NCI-H1105 (cell line): ENCODE data around the gene ZNF236.
"Not testable (repeated sequence)": the region's sequence is repeated elsewhere in the genome, so short reads cannot be mapped to it uniquely, and the experiment has no call there.

Source experiments
- DNase-seq: peaks from one replicate; lab custom pipeline; 2025; lab: John Stamatoyannopoulos, UW

The ZNF236 gene

GRCh38 chr18:76822506-76823160 is at the start of gene ZNF236:
ZNF236 (plus strand) TSS chr18:76822557; CDS start chr18:76822608, 51 bp downstream.
- peak; percentile 78 for DNase-seq

GRCh38 chr18:76772665-76773064 is 49.7 kb upstream of the ZNF236 start:
- no peak for DNase-seq

- not testable (repeated sequence) for DNase-seq
Measured at GRCh38 chr18:76777036-76777435, 45.3 kb upstream of the ZNF236 start.

GRCh38 chr18:76783786-76784484 is 38.4 kb upstream of the ZNF236 start:
- no peak for DNase-seq

- no peak for DNase-seq
Measured at GRCh38 chr18:76785872-76786271, 36.5 kb upstream of the ZNF236 start.

GRCh38 chr18:76788571-76789317 is 33.6 kb upstream of the ZNF236 start:
- DNase-seq = no peak

- no peak for DNase-seq
Measured at GRCh38 chr18:76791106-76791505, 31.3 kb upstream of the ZNF236 start.

GRCh38 chr18:76791642-76792041 is 30.7 kb upstream of the ZNF236 start:
- no peak for DNase-seq

GRCh38 chr18:76794326-76794725 is 28.0 kb upstream of the ZNF236 start:
- DNase-seq = no peak

GRCh38 chr18:76801567-76802505 is 20.5 kb upstream of the ZNF236 start:
- DNase-seq = peak; percentile 24

- DNase-seq = no peak
Measured at GRCh38 chr18:76803413-76803812, 18.9 kb upstream of the ZNF236 start.

GRCh38 chr18:76803814-76804213 is 18.5 kb upstream of the ZNF236 start:
- peak; percentile 71 for DNase-seq

- no peak for DNase-seq
Measured at GRCh38 chr18:76805221-76805620, 17.1 kb upstream of the ZNF236 start.

- DNase-seq = no peak
Measured at GRCh38 chr18:76806301-76806700, 16.1 kb upstream of the ZNF236 start.

- no peak for DNase-seq
Measured at GRCh38 chr18:76808561-76808960, 13.8 kb upstream of the ZNF236 start.

- DNase-seq = not testable (repeated sequence)
Measured at GRCh38 chr18:76811530-76811929, 10.8 kb upstream of the ZNF236 start.

GRCh38 chr18:76814256-76814655 is 8.1 kb upstream of the ZNF236 start:
- no peak for DNase-seq

- no peak for DNase-seq
Measured at GRCh38 chr18:76816127-76816526, 6.2 kb upstream of the ZNF236 start.

- no peak for DNase-seq
Measured at GRCh38 chr18:76817888-76818611, 4.3 kb upstream of the ZNF236 start.

- DNase-seq = no peak
Measured at GRCh38 chr18:76819411-76820136, 2.8 kb upstream of the ZNF236 start.
